ENCODE data around the gene CARD9.

GRCh38 chr9:136353088-136353487 lies 20.4 kb downstream of the CARD9 start:
- TF ChIP-seq CTCF (IDR thresholded peaks at IDR 0.05) (no peak), POLR2A (IDR thresholded peaks at IDR 0.05) (no peak)

Measured in thyroid gland (tissue), 4 donors.